Heart left ventricle (tissue), 16 donors: ENCODE data around the gene ERRFI1. TPM values are rescaled to one million over a fixed set of nuclear protein-coding genes. Genes with fewer than 3 reads are reported as not detected.

Source experiments
- ATAC-seq, 4 donors: fragments of 200-7000 bp; cut with Tn5 transposase; one replicate each; pipeline ENCODE4 v1.9.1; 2020 to 2022; ENCODE audit warnings: moderate library complexity in 4 of 4, mild to moderate bottlenecking in 3 of 4, moderate number of reproducible peaks in 1 of 4
- DNase-seq, 5 donors: peaks; one replicate each; pipeline ENCODE4 v3.0.0-alpha.2; 2020
- H3K27ac ChIP-seq, 12 donors: fragments of 200-600 bp; sonication (generic) in 4 of 12; one replicate each; pipeline versions ENCODE4 v1.5.0 to v1.8.0; 2016 to 2022; ENCODE audit warnings: mild to moderate bottlenecking in 2 of 12
- H3K27me3 ChIP-seq, 9 donors: fragments of 200-600 bp; sonication (generic) in 2 of 9; one replicate each; pipeline versions ENCODE4 v1.5.1 to v1.8.0; 2016 to 2022; ENCODE audit warnings: mild to moderate bottlenecking in 3 of 9
- H3K36me3 ChIP-seq, 9 donors: fragments of 200-600 bp; sonication (generic) in 2 of 9; one replicate each; pipeline versions ENCODE4 v1.5.0 to v1.8.0; 2018 to 2022; ENCODE audit warnings: mild to moderate bottlenecking in 2 of 9
- H3K4me1 ChIP-seq, 12 donors: fragments of 200-600 bp; sonication (generic) in 4 of 12; one replicate each; pipeline versions ENCODE4 v1.5.0 to v1.8.0; 2016 to 2022; ENCODE audit warnings: mild to moderate bottlenecking in 3 of 12
- H3K4me3 ChIP-seq, 12 donors: fragments of 200-600 bp; sonication (generic) in 4 of 12; one replicate each; pipeline versions ENCODE4 v1.5.0 to v1.8.0; 2017 to 2022; ENCODE audit warnings: mild to moderate bottlenecking in 9 of 12, moderate library complexity in 4 of 12
- H3K9me3 ChIP-seq, 12 donors: fragments of 200-600 bp; sonication (generic) in 4 of 12; one replicate each; pipeline versions ENCODE4 v1.5.0 to v1.8.0; 2016 to 2022; ENCODE audit warnings: mild to moderate bottlenecking in 1 of 12
- CTCF ChIP-seq, 12 donors: fragments of 200-600 bp; sonication (generic) in 4 of 12; IDR thresholded peaks; one replicate each; pipeline versions ENCODE4 v1.5.0 to v1.8.0; 2018 to 2022; ENCODE audit warnings: antibody characterized with exemption in 12 of 12, mild to moderate bottlenecking in 5 of 12
- POLR2A ChIP-seq, 2 donors: fragments of 450-650 bp; IDR thresholded peaks; one replicate each; pipeline ENCODE4 v1.6.1; 2017; ENCODE audit warnings: antibody characterized with exemption in 2 of 2, mild to moderate bottlenecking in 2 of 2, moderate library complexity in 2 of 2
- whole genome bisulfite sequencing, 4 donors: extraction: QIAGEN DNeasy Blood & Tissue Kit in 2 of 4; methylation state at CpG; one replicate each; pipeline versions ENCODE4 v1.1.5 to v1.1.7; 2013 to 2018; 5-methylcytosine and 5-hydroxymethylcytosine counted together
- intact Hi-C, 10 donors: fragments of 100-400 bp; cut with DNase I; formaldehyde crosslinking; loops; one replicate each; pipeline versions ENCODE4 v1.11.1 to v1.14.2; 2022
- polyA plus RNA-seq, 2 donors: library from polyadenylated mRNA; stranded (reverse); fragments of 200-250 nt; gene quantifications; one replicate each; pipeline ENCODE4 v1.2.3, GENCODE V29; 2013
- total RNA-seq, 9 donors: library from RNA; depleted of rRNA in 2 of 9; stranded (reverse); fragments of >200 nt in 2 of 9; fragmentation: NEBNext Ultra II Directional in 3 of 9; extraction: Animal tissue kit (Norgen Biotek cat#: 25700) in 3 of 9; gene quantifications; one replicate each; pipeline versions ENCODE4 v1.1.0 to v1.2.4, GENCODE V29; 2016 to 2023
- donor health status: ischemic (EF 13 %, LVEDD 7.1; RV severe dilation, severe dysfunction).
- donor health status: healthy with polysubstance abuse.
- donor health status: DM: no; HTN: yes; CAD: no.
- donor health status: DM: no; HTN: no; CAD: no.
- donor health status: ischemic (EF 25% LVEDD 6.9; RV normal size, moderate dysfunction).
- donor health status: ischemic (EF 25% LVEDD 5.7; RV mildly dilated, moderate dysfunction).
- donor health status: healthy.
- donor health status: DM: yes; HTN: yes; CAD: no.
- donor health status: ischemic (EF 35%, LVEDD 5.7; RV mildly dilated, moderate dysfunction).
- donor health status: nonischemic (EF 11% LVEDD 7.7; RV severe dilation, severe dysfunction).
- donor health status: DM: yes; HTN: yes; CAD: no.
- donor health status: PGD.
- donor health status: ischemic (EF 29% LVEDD 5.4; RV normal size, mild dysfunction).
- donor health status: nonischemic (EF 23%, LVEDD 6.1; RV moderate dilation, normal function).

Gene ERRFI1
- total and polyA plus RNA-seq, 11 donors: 3.8 to 26.0 (median 12.0) TPM

GRCh38 chr1:8042134-8042533 is 16.0 kb upstream of the ERRFI1 start:
- H3K27me3 ChIP-seq: no peaks in the 10 kb centered on the region
- no peak overlapping the region for H3K4me3 ChIP-seq
- no peak for TF ChIP-seq POLR2A (IDR thresholded peaks at IDR 0.05)
- no peak for TF ChIP-seq CTCF (IDR thresholded peaks at IDR 0.05)
- 95 to 96% (median 96%) methylated on average over 3 of the region's 3 CpGs for WGBS, 4 donors
- no peaks in the 10 kb centered on the region for H3K36me3 ChIP-seq
- intact Hi-C loops: loop anchor here in 2 of 10 donors (10.0 kb wide), 2 partner anchors 93 to 173 kb away; no protein-coding TSS in a partner anchor
- DNase-seq (no peak), ATAC-seq (no peak)
- peaks cover 0 to 26% (median 3%) of the 10 kb centered on the region in 12 donors for H3K9me3 ChIP-seq
- H3K4me1 ChIP-seq: peaks cover 0 to 15% (median 0%) of the 10 kb centered on the region in 12 donors
- peak overlapping the region in 1 of 12 donors; percentile 66 for H3K27ac ChIP-seq

DNA sequence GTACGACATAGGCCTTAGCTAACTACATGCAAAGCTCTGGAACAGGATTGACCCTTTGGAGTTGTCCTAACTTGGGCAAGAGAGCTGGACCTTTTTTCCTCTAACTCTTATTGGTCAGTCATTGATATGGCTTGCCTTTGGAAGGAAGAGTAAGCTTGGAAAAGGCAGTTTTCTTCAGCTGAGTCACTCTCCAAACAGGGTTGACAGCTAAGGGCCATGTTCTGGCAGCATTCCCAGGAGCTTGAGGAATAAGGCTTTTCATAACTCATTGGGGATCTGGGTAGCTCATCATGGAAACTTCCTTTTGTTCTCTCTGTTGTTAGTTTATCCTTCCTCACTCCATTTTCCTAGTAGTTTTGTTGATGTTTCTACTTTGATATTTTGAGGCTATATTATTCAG is 14.5 kb upstream of the ERRFI1 start:
- H3K27me3 ChIP-seq: no peaks in the 10 kb centered on the region
- no peaks in the 10 kb centered on the region for H3K36me3 ChIP-seq
- no peak overlapping the region for H3K4me3 ChIP-seq
- 71 to 85% (median 79%) methylated on average over 1 of the region's 1 CpG for WGBS, 4 donors
- peak in 3 of 4 donors; percentile 74 to 92 (median 76) for ATAC-seq
- peaks cover 0 to 5% (median 0%) of the 10 kb centered on the region in 12 donors for H3K4me1 ChIP-seq
- H3K27ac ChIP-seq: peak overlapping the region in 9 of 12 donors; percentile 5 to 67 (median 49)
- intact Hi-C loops: loop anchor here in 2 of 10 donors (10.0 kb wide), 2 partner anchors 94 to 174 kb away; no protein-coding TSS in a partner anchor
- DNase-seq: peak; percentile 65 to 84 (median 76)
- peaks cover 0 to 26% (median 3%) of the 10 kb centered on the region in 12 donors for H3K9me3 ChIP-seq
- no peak for TF ChIP-seq POLR2A (IDR thresholded peaks at IDR 0.05)
- TF ChIP-seq CTCF (IDR thresholded peaks at IDR 0.05): no peak

DNA sequence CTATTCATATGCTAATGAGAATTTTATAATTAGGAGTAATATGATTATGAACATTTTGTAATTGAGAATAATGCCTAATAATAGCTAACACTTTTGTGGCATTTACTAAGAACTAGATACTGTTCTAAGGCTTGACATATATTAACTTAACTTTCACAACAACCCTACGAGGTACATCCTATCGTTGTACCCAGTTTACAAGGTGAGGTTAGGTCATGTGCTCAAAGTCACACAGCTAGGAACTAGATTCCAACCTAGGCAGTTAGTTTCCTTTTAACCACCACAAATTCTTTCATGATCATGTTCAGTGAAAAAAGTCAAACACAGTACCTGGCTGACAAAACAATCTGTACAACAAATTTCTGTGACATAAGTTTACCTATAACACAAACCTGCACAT is 13.0 kb upstream of the ERRFI1 start:
- peaks cover 0 to 26% (median 3%) of the 10 kb centered on the region in 12 donors for H3K9me3 ChIP-seq
- WGBS, 4 donors: 89 to 97% (median 95%) methylated on average over 2 of the region's 2 CpGs
- no peak for DNase-seq
- no peak overlapping the region for H3K4me3 ChIP-seq
- no peak overlapping the region for H3K27ac ChIP-seq
- no peak for TF ChIP-seq POLR2A (IDR thresholded peaks at IDR 0.05)
- TF ChIP-seq CTCF (IDR thresholded peaks at IDR 0.05): no peak
- no peak for ATAC-seq
- intact Hi-C loops: loop anchor here in 5 of 10 donors (5.0 to 10.0 kb wide), 4 partner anchors 46 to 203 kb away; no protein-coding TSS in a partner anchor
- peaks cover 0 to 5% (median 0%) of the 10 kb centered on the region in 12 donors for H3K4me1 ChIP-seq
- H3K27me3 ChIP-seq: no peaks in the 10 kb centered on the region
- no peaks in the 10 kb centered on the region for H3K36me3 ChIP-seq

DNA sequence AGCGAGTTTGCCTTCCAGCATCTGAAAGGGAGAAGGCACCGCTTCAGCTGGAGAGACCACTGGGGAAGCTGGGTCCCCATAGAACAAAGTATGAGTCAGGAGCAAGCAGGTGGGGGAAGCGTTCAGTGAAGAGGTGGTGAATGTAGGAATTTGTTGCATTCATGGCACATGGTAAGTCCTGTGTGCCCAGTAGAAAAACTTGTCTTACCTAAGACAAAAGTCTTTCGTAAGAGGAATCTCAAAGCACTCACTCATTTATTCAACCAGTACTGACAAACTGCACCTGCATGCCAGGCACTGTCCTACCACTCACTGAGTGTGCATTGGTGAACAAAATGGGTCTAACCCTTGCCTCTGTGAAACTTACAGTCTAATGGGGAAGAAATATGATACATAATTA is 9.2 kb upstream of the ERRFI1 start:
- peaks cover 0 to 5% (median 0%) of the 10 kb centered on the region in 12 donors for H3K4me1 ChIP-seq
- H3K4me3 ChIP-seq: no peak overlapping the region
- intact Hi-C loops: loop anchor here in 5 of 10 donors (5.0 to 10.0 kb wide), 4 partner anchors 50 to 207 kb away; no protein-coding TSS in a partner anchor
- H3K27me3 ChIP-seq: no peaks in the 10 kb centered on the region
- no peak overlapping the region for H3K27ac ChIP-seq
- no peaks in the 10 kb centered on the region for H3K36me3 ChIP-seq
- DNase-seq (no peak), ATAC-seq (no peak)
- TF ChIP-seq CTCF (IDR thresholded peaks at IDR 0.05): no peak
- TF ChIP-seq POLR2A (IDR thresholded peaks at IDR 0.05): no peak
- H3K9me3 ChIP-seq: peaks cover 0 to 2% (median 0%) of the 10 kb centered on the region in 12 donors
- WGBS, 4 donors: 96 to 97% (median 97%) methylated on average over 4 of the region's 4 CpGs
